H1 (cell line): ENCODE data around the gene KRT7. TPM values are rescaled to one million over a fixed set of nuclear protein-coding genes. Genes with fewer than 3 reads are reported as not detected.

ENCODE experiments used
- CTCF ChIA-PET: fragments of 300-600 bp; sonication (Branson Sonifier 250); formaldehyde crosslinking; loops from one replicate; lab custom pipeline; 2021; ENCODE audit not compliant: partially characterized antibody; lab: Charles Lee
- POLR2A ChIA-PET: fragments of 300-600 bp; sonication (Branson Sonifier 250); formaldehyde crosslinking; loops from one replicate; lab custom pipeline; 2021; ENCODE audit warnings: inconsistent platforms; ENCODE audit not compliant: partially characterized antibody; lab: Charles Lee
- DNase-seq, 2 experiments: peaks; one replicate each; pipeline versions ENCODE4 v3.0.0 to v3.0.0-alpha.2; 2010 to 2022; ENCODE audit warnings: low spot score in 2 of 2, low read depth in 1 of 2, mixed read lengths in 1 of 2
- FAIRE-seq: peaks from 2 replicates; lab custom pipeline; 2011; peaks lifted over from hg19 to GRCh38; lab: Jason Lieb, UNC
- H2AFZ ChIP-seq: 2 replicates; pipeline ENCODE4 v1.8.1; 2012; ENCODE audit warnings: low read length, inconsistent platforms
- H2AK5ac ChIP-seq: 2 replicates; pipeline ENCODE4 v1.6.1; 2013; ENCODE audit warnings: low read depth, low read length
- H2BK120ac ChIP-seq: replicated peaks from 2 replicates; pipeline ENCODE3; 2013; ENCODE audit warnings: low read depth, low read length, inconsistent platforms
- H2BK12ac ChIP-seq: 2 replicates; pipeline ENCODE4 v1.6.1; 2013; ENCODE audit warnings: low read depth, low read length
- H2BK15ac ChIP-seq: 2 replicates; pipeline ENCODE4 v1.6.1; 2013; ENCODE audit warnings: low read length
- H2BK20ac ChIP-seq: 2 replicates; pipeline ENCODE4 v1.6.1; 2013; ENCODE audit warnings: low read length
- H2BK5ac ChIP-seq: 2 replicates; pipeline ENCODE4 v1.6.1; 2013; ENCODE audit warnings: low read depth, low read length
- H3K14ac ChIP-seq: 2 replicates; pipeline ENCODE4 v1.6.1; 2013; ENCODE audit warnings: inconsistent platforms; ENCODE audit not compliant: insufficient read length
- H3K18ac ChIP-seq: 2 replicates; pipeline ENCODE4 v1.6.1; 2013; ENCODE audit warnings: low read length; ENCODE audit errors: extremely low read depth
- H3K23ac ChIP-seq: 2 replicates; pipeline ENCODE4 v1.6.1; 2013; ENCODE audit warnings: inconsistent platforms; ENCODE audit not compliant: insufficient read length
- H3K23me2 ChIP-seq: 2 replicates; pipeline ENCODE4 v1.6.1; 2013; ENCODE audit warnings: low read depth, low read length
- H3K27ac ChIP-seq: 2 replicates; pipeline ENCODE4 v1.6.1; 2011; ENCODE audit warnings: low read depth, low read length, inconsistent platforms
- H3K27me3 ChIP-seq, 4 experiments: replicated peaks in 1 of 4; 1 replicate in 1 of 4; 2 replicates in 3 of 4; pipeline versions ENCODE4 v1.6.1 to v1.8.1; 2011 to 2013; ENCODE audit warnings: low read length in 3 of 4, mild to moderate bottlenecking in 3 of 4, inconsistent platforms in 2 of 4, mixed read lengths in 2 of 4, moderate library complexity in 1 of 4; ENCODE audit not compliant: control insufficient read depth in 3 of 4, insufficient read depth in 3 of 4; ENCODE audit errors: extremely low read depth in 1 of 4
- H3K36me3 ChIP-seq, 4 experiments: 2 replicates each; pipeline versions ENCODE4 v1.6.1 to v1.8.1; 2011 to 2013; ENCODE audit warnings: mild to moderate bottlenecking in 4 of 4, low read length in 3 of 4, moderate library complexity in 2 of 4, control low read depth in 1 of 4, inconsistent platforms in 1 of 4; ENCODE audit not compliant: insufficient read depth in 4 of 4, control insufficient read depth in 2 of 4
- H3K4ac ChIP-seq: replicated peaks from 2 replicates; pipeline ENCODE3; 2013; ENCODE audit warnings: low read length, low read depth, mixed read lengths, inconsistent platforms; ENCODE audit not compliant: insufficient read length
- H3K4me1 ChIP-seq, 4 experiments: replicated peaks in 1 of 4; 1 replicate in 1 of 4; 2 replicates in 3 of 4; pipeline versions ENCODE4 v1.6.1 to v1.8.1; 2011 to 2013; ENCODE audit warnings: low read length in 3 of 4, inconsistent platforms in 2 of 4, mixed read lengths in 1 of 4; ENCODE audit not compliant: insufficient read depth in 4 of 4, control insufficient read depth in 3 of 4
- H3K4me2 ChIP-seq, 2 experiments: 2 replicates each; pipeline versions ENCODE4 v1.6.1 to v1.8.1; 2011 to 2013; ENCODE audit warnings: low read depth in 2 of 2, low read length in 2 of 2, control low read depth in 1 of 2, inconsistent platforms in 1 of 2, mild to moderate bottlenecking in 1 of 2; ENCODE audit not compliant: insufficient read depth in 1 of 2
- H3K4me3 ChIP-seq, 4 experiments: fragments of 200-600, 300-600 bp in 1 of 4; sonication (generic), shearing (Covaris generic), sonication (Bioruptor Twin) in 1 of 4; 2 replicates each; pipeline versions ENCODE4 v1.5.1 to v1.8.1; 2011 to 2016; ENCODE audit warnings: low read length in 4 of 4, low read depth in 3 of 4, control low read depth in 2 of 4, inconsistent platforms in 2 of 4, mild to moderate bottlenecking in 2 of 4, mixed read lengths in 1 of 4, moderate library complexity in 1 of 4; ENCODE audit not compliant: insufficient read depth in 2 of 4; ENCODE audit errors: extremely low read depth in 1 of 4
- H3K56ac ChIP-seq: replicated peaks from 2 replicates; pipeline ENCODE3; 2013; ENCODE audit warnings: low read depth, mild to moderate bottlenecking, mixed read lengths, low read length, inconsistent platforms; ENCODE audit not compliant: insufficient read length
- H3K79me1 ChIP-seq: 2 replicates; pipeline ENCODE4 v1.6.1; 2013; ENCODE audit warnings: low read depth, low read length, control low read depth
- H3K79me2 ChIP-seq, 2 experiments: 2 replicates each; pipeline versions ENCODE4 v1.6.1 to v1.8.1; 2012 to 2013; ENCODE audit warnings: low read length in 2 of 2, mild to moderate bottlenecking in 2 of 2, inconsistent platforms in 1 of 2; ENCODE audit not compliant: insufficient read depth in 2 of 2, control insufficient read depth in 1 of 2
- H3K9ac ChIP-seq, 4 experiments: replicated peaks in 1 of 4; 1 replicate in 1 of 4; 2 replicates in 3 of 4; pipeline versions ENCODE4 v1.6.1 to v1.8.1; 2011 to 2013; ENCODE audit warnings: low read depth in 3 of 4, low read length in 3 of 4, control low read depth in 2 of 4, mild to moderate bottlenecking in 2 of 4, moderate library complexity in 2 of 4, inconsistent platforms in 1 of 4; ENCODE audit errors: extremely low read depth in 1 of 4
- H3K9me3 ChIP-seq, 2 experiments: 2 replicates each; pipeline versions ENCODE4 v1.6.1 to v1.8.1; 2012 to 2013; ENCODE audit warnings: mild to moderate bottlenecking in 2 of 2, moderate library complexity in 2 of 2, control low read depth in 1 of 2, inconsistent platforms in 1 of 2, low read depth in 1 of 2, low read length in 1 of 2, mixed read lengths in 1 of 2; ENCODE audit not compliant: insufficient read depth in 2 of 2
- H4K20me1 ChIP-seq, 2 experiments: replicated peaks in 1 of 2; 2 replicates each; pipeline versions ENCODE3 to v1.8.1; 2011 to 2013; ENCODE audit warnings: inconsistent platforms in 2 of 2, low read length in 2 of 2, mild to moderate bottlenecking in 1 of 2; ENCODE audit not compliant: insufficient read depth in 2 of 2, control insufficient read depth in 1 of 2
- H4K5ac ChIP-seq: 2 replicates; pipeline ENCODE4 v1.6.1; 2013; ENCODE audit warnings: low read length, low read depth, mixed read lengths, inconsistent platforms; ENCODE audit not compliant: insufficient read length
- H4K8ac ChIP-seq: 2 replicates; pipeline ENCODE4 v1.8.0; 2013; ENCODE audit warnings: mild to moderate bottlenecking, moderate library complexity, low read length, inconsistent platforms; ENCODE audit not compliant: insufficient read depth; ENCODE audit errors: extremely low read depth
- H4K91ac ChIP-seq: replicated peaks from 2 replicates; pipeline ENCODE3; 2013; ENCODE audit warnings: low read length, mixed read lengths, inconsistent platforms; ENCODE audit not compliant: insufficient read length
- BACH1 ChIP-seq: IDR thresholded peaks from 2 replicates; pipeline ENCODE4 v1.6.1; 2012; ENCODE audit warnings: low read length, improper control_type of control experiment
- BCL11A ChIP-seq, 2 experiments: IDR thresholded peaks; one replicate each; pipeline ENCODE4 v1.6.1; 2011; ENCODE audit warnings: low read depth in 2 of 2, low read length in 2 of 2, mild to moderate bottlenecking in 2 of 2
- EP300 ChIP-seq, 2 experiments: IDR thresholded peaks; 1 replicate in 1 of 2; 2 replicates in 1 of 2; pipeline ENCODE4 v1.6.1; 2011 to 2012; ENCODE audit warnings: low read depth in 2 of 2, low read length in 2 of 2, mild to moderate bottlenecking in 2 of 2, borderline replicate concordance in 1 of 2, inconsistent platforms in 1 of 2, moderate library complexity in 1 of 2
- GTF2F1 ChIP-seq: IDR thresholded peaks from 2 replicates; pipeline ENCODE4 v1.6.1; 2012; ENCODE audit warnings: low read depth, low read length, improper control_type of control experiment, borderline replicate concordance
- JUN ChIP-seq: IDR thresholded peaks from 2 replicates; pipeline ENCODE4 v1.6.1; 2011; ENCODE audit warnings: low read depth, mild to moderate bottlenecking, improper control_type of control experiment, low read length
- POLR2A ChIP-seq, 2 experiments: IDR thresholded peaks; 1 replicate in 1 of 2; 2 replicates in 1 of 2; pipeline ENCODE4 v1.6.1; 2011; ENCODE audit warnings: low read depth in 2 of 2, low read length in 2 of 2, mild to moderate bottlenecking in 2 of 2; ENCODE audit errors: control extremely low read depth in 1 of 2
- TAF1 ChIP-seq: IDR thresholded peaks from 2 replicates; pipeline ENCODE4 v1.6.1; 2011; ENCODE audit warnings: mild to moderate bottlenecking, low read depth, low read length
- YY1 ChIP-seq: IDR thresholded peaks from 2 replicates; pipeline ENCODE4 v1.6.1; 2011; ENCODE audit warnings: low read depth, mild to moderate bottlenecking, low read length
- WGBS, 2 experiments: shearing (Covaris generic) in 1 of 2; methylation state at CpG; one replicate each; pipeline versions ENCODE4 v1.1.6 to v1.1.7; 2013 to 2015; ENCODE audit warnings: low lambda C conversion rate in 2 of 2, mixed read lengths in 2 of 2, inconsistent platforms in 1 of 2, low coverage in 1 of 2, missing lambda C conversion rate in 1 of 2; ENCODE audit not compliant: insufficient replicate concordance in 2 of 2, insufficient coverage in 1 of 2, insufficient read length in 1 of 2; ENCODE audit errors: extremely low coverage in 1 of 2, missing lambda C conversion rate in 1 of 2; 5-methylcytosine and 5-hydroxymethylcytosine counted together
- polyA plus RNA-seq, 7 experiments: library from polyadenylated mRNA; depleted of rRNA in 3 of 7; stranded (reverse) in 5 of 7; unstranded in 2 of 7; fragments of >200 nt in 5 of 7; fragments of 200-250 nt in 2 of 7; gene quantifications; 1 replicate in 5 of 7; 2 replicates in 1 of 7; 4 replicates in 1 of 7; pipeline versions ENCODE4 v1.2.1 to v1.2.3, GENCODE V29; 2011 to 2013; ENCODE audit warnings: missing spikeins in 2 of 7, mixed read lengths in 2 of 7
- total RNA-seq: library from RNA; stranded (reverse); fragmentation: NEBNext Ultra II Directional; extraction: Animal tissue kit (Norgen Biotek cat#: 25700); gene quantifications from 2 replicates; pipeline ENCODE4 v1.2.1, GENCODE V29; 2021

Gene KRT7
- total and polyA plus RNA-seq, 2 of the 8 experiments (the other 6 are each of a cell fraction or from before 2014, with no cell fraction given), result 13.2 to 19.0 TPM

DNA sequence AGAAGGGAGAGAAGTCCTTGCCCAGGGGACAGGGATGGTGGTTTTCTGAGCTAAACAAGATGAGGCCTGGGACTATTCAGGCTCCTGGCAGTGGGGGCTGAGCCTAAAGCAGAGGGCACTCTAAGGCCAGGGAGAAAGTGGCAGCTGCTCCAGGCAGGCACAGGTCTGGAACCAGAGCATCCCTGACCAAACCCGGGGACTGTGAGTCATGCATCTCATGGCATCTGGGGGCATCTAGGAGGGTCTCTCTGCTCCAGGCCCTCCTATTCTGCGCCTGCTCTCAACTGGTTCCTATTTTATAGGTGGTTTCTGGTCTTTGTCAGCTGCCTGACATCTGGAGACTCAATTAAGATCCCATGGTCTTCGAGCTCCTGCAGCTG, 11.6 kb downstream of the KRT7 start:
- no peak overlapping the region for H3K4ac ChIP-seq
- no peaks in the 10 kb centered on the region for H3K79me2 ChIP-seq
- TF ChIP-seq YY1, result no peak
- no peak for TF ChIP-seq POLR2A (IDR thresholded peaks at IDR 0.05; ENCODE audit: control extremely low read depth in 1 of 2, low read depth in 2 of 2, low read length in 2 of 2)
- TF ChIP-seq BACH1, result no peak
- TF ChIP-seq TAF1, result no peak
- no peak for TF ChIP-seq GTF2F1
- TF ChIP-seq EP300 (IDR thresholded peaks at IDR 0.05; ENCODE audit: borderline replicate concordance in 1 of 2, low read depth in 2 of 2, low read length in 2 of 2), result no peak
- no peak for TF ChIP-seq JUN
- TF ChIP-seq BCL11A (IDR thresholded peaks at IDR 0.05; ENCODE audit: low read depth in 2 of 2, low read length in 2 of 2), result no peak
- DNase-seq (no peak), FAIRE-seq (no peak)
- no peak overlapping the region for H4K91ac ChIP-seq
- no peak overlapping the region for H3K4me3 ChIP-seq
- H2BK20ac ChIP-seq, result no peak overlapping the region
- H3K4me1 ChIP-seq, result peaks cover 0 to 9% (median 5%) of the 10 kb centered on the region in 4 experiments; a peak in 3 of 7 replicates
- H3K4me2 ChIP-seq, result no peak overlapping the region
- no peaks in the 10 kb centered on the region; the same call in 1 of the 2 replicates for H3K23me2 ChIP-seq
- no peak overlapping the region for H2BK12ac ChIP-seq
- H3K27ac ChIP-seq, result no peak overlapping the region
- H3K18ac ChIP-seq, result no peak overlapping the region
- H3K9ac ChIP-seq, result no peak overlapping the region
- ChIA-PET POLR2A (interaction anchor here (1.0 kb wide), 1 partner anchor 11 kb away, joined by 4 read pairs; the partner anchor contains the start of gene KRT7), CTCF (interaction anchor here (0.8 to 17.6 kb wide), 21 partner anchors 8 to 224 kb away, joined by 3 to 151 read pairs (median 5); no protein-coding TSS in a partner anchor)
- H3K56ac ChIP-seq, result no peak overlapping the region
- no peak overlapping the region for H2BK5ac ChIP-seq
- 97% methylated on average over 3 of the region's 3 CpGs; no CpG with 5 or more reads in 1 of the 2 experiments for WGBS, 2 experiments
- H3K9me3 ChIP-seq, result no peaks in the 10 kb centered on the region
- no peak overlapping the region for H2AK5ac ChIP-seq
- H4K5ac ChIP-seq, result no peak overlapping the region
- H4K8ac ChIP-seq, result no peak overlapping the region
- no peak overlapping the region for H3K14ac ChIP-seq
- H3K36me3 ChIP-seq, result no peaks in the 10 kb centered on the region
- no peak overlapping the region for H2BK15ac ChIP-seq
- no peaks in the 10 kb centered on the region for H4K20me1 ChIP-seq
- H3K27me3 ChIP-seq, result peaks cover 0 to 12% (median 8%) of the 10 kb centered on the region in 4 experiments; a peak in 6 of 7 replicates
- H2BK120ac ChIP-seq, result no peak overlapping the region
- no peak overlapping the region for H2AFZ ChIP-seq
- no peak overlapping the region for H3K23ac ChIP-seq
- H3K79me1 ChIP-seq, result no peaks in the 10 kb centered on the region
